Iris pigment epithelial cell (primary cell): Measurements from ENCODE around the gene RET.

Experiments
- DNase-seq: peaks from one replicate; pipeline ENCODE4 v3.0.0-alpha.2; 2011; ENCODE audit warnings: low read depth

RET gene

GRCh38 chr10:43121444-43121843, 44.6 kb downstream of the RET start:
- no peak for DNase-seq

- no peak for DNase-seq
These were observed 45.2 kb downstream of the RET start for GRCh38 chr10:43122096-43122495.

- DNase-seq: no peak
These were observed 46.0 kb downstream of the RET start for GRCh38 chr10:43122826-43123225.

- no peak for DNase-seq
These were observed 46.7 kb downstream of the RET start for GRCh38 chr10:43123361-43124093.

- no peak for DNase-seq
These were observed 47.2 kb downstream of the RET start for GRCh38 chr10:43124094-43124521.

GRCh38 chr10:43124574-43125273, 47.9 kb downstream of the RET start:
- no peak for DNase-seq

- DNase-seq: no peak
These were observed 48.5 kb downstream of the RET start for GRCh38 chr10:43125274-43125845.

GRCh38 chr10:43125881-43126731, 49.2 kb downstream of the RET start:
- no peak for DNase-seq

GRCh38 chr10:43126759-43127424, 50.0 kb downstream of the RET start:
- no peak for DNase-seq

GRCh38 chr10:43127442-43127841, 50.6 kb downstream of the RET start:
- no peak for DNase-seq

GRCh38 chr10:43128331-43128730, 51.5 kb downstream of the RET start:
- DNase-seq: no peak

- peak; percentile 99 for DNase-seq
These were observed 52.3 kb downstream of the RET start for GRCh38 chr10:43128958-43129706.

GRCh38 chr10:43130770-43131171, 53.9 kb downstream of the RET start:
- no peak for DNase-seq

GRCh38 chr10:43131256-43131655, 54.4 kb downstream of the RET start:
- DNase-seq: no peak

- no peak for DNase-seq
These were observed 55.0 kb downstream of the RET start for GRCh38 chr10:43131906-43132305.

GRCh38 chr10:43132867-43133787, 56.3 kb downstream of the RET start:
- no peak for DNase-seq

GRCh38 chr10:43134126-43134905, 57.4 kb downstream of the RET start:
- DNase-seq: no peak

- no peak for DNase-seq
These were observed 58.2 kb downstream of the RET start for GRCh38 chr10:43135064-43135463.

GRCh38 chr10:43135656-43136055, 58.8 kb downstream of the RET start:
- DNase-seq: no peak
